CD4-positive, alpha-beta T cell treated with Interferon gamma for 1 hour (primary cell): Measurements from ENCODE around the gene AGMO.

ENCODE experiments used
- DNase-seq: peaks from one replicate; pipeline ENCODE4 v3.0.0-alpha.2; 2020

AGMO gene

DNA sequence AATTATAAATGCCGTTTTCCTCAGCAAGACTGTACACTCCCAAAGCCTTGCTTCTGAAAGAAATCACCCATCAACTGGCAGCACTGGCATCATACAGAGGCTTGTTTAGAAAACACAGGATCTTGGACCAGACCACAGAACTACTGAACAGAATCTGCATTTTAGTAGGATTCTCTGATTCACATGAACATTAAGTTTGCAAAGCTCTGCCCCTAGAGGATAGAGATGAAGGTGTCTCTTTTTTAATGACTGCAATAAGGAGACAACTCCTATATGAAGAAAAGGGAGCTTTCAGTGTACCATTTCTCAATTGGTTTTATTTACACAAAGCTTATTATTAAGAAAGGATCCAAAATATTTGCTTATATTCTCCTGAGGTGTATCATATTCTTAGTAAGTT lies 172.7 kb downstream of the AGMO start:
- DNase-seq, result no peak

DNA sequence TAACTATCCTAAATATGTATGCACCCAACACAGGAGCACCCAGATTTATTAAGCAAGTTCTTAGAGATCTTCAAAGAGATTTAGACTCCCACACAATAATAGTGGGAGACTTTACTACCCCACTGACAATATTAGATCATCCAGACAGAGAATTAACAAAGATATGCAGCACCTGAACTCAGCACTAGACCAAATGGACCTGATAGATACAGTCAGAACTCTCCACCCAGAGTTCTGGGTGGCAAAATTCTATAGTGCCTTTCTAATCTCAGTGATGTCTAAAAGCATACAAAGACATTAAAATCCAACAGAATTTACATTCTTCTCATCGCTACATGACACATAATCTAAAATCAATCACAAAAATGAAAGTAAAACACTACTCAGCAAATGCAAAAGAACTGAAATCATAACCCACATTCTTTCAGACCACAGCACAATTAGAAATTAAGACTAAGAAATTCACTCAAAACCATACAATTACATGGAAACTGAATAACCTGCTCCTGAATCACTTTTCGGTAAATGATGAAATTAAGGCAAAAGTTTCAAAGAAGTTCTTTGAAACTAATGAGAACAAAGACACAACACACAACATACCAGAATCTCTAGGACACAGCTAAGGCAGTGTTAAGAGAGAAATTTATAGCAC lies 183.2 kb downstream of the AGMO start:
- DNase-seq, result no peak

DNA sequence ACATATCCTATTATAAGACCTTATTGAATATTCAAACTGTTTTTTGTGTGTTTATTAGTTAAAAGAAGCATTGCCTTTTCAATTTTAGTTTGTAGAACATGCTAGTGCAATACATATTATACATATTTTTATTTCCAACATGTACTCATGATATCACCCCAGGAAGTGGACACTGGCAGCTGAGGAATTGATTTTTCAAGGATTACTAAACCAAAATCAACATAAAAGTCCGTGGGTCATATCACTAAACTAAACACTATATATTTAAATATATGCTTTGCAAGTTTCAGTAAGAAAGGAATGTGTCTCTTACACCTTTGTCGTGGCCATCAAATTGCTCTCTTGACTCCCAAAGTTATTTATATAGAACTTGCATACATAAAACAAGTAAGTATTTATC lies 185.2 kb downstream of the AGMO start:
- DNase-seq, result no peak

DNA sequence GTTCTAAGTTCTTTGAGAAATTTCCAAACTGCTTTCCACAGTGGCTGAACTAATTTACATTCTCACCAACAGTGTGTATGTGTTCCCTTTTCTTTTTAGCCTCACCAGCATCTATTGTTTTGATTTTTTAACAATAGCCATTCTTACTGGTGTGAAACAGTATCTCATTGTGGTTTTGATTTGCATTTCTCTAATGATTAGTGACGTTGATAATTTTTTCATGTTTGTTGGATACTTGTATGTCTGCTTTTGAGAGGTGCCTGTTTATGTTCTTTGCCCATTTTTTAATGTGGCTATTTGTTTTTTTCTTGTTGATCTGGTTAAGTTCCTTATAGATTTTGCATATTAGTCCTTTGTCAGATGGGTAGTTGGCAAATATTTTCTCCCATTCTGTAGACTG lies 191.4 kb downstream of the AGMO start:
- DNase-seq, result no peak

DNA sequence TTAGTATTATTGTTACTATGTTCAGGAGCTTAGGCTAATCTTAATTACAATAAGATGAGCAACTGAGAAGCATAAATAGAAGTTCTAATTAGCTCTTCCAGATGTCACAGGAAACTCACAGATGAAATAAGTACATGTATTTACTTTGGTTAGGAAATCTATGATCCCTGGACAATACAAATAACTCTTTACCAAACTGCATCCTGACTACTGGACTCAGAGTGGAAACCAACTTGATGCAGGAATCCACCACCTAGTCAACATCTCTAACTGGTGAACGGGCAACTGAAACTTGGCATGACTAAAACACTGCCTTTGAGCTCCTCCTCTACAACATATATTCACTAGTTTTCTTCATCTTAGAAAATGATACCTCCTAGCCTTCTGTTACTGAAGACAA lies 193.2 kb downstream of the AGMO start:
- DNase-seq, result no peak

DNA sequence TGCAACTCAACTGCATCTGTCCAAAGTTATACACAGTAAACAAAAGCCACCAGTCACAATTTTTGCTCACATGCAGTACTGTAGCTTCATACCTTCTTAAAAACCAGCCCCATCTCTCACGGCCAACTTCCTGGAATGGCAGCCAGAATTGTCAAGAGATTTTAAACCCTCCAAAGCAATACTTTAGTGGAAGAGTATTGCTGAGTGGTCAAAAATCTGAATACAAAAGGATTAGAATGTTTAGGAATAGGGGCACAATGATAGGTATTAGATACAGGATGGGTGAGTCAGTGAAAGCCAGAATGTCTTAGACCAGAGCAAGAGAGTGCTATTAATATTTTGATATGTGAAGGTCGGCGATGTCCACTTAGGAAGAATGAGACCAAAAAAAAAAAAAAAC lies 193.9 kb downstream of the AGMO start:
- no peak for DNase-seq

DNA sequence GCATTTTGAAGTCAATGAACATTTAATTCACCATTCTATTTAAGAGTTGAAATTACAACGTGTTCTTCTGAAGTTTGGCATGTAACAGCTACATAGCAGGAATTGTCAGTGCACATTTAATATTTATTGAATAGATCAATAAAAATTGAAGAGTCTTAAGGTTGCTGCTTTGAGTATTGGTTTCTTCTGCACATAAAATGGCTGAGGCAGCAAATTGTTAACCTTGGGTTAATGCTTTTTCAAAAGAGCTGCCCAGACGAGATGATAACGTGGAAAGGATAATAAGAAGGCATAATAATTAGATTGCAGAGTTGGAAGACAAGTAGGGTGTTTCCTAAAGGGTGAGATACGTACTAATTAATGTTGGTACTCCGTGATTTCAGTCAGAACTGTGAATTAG lies 203.7 kb downstream of the AGMO start:
- no peak for DNase-seq

DNA sequence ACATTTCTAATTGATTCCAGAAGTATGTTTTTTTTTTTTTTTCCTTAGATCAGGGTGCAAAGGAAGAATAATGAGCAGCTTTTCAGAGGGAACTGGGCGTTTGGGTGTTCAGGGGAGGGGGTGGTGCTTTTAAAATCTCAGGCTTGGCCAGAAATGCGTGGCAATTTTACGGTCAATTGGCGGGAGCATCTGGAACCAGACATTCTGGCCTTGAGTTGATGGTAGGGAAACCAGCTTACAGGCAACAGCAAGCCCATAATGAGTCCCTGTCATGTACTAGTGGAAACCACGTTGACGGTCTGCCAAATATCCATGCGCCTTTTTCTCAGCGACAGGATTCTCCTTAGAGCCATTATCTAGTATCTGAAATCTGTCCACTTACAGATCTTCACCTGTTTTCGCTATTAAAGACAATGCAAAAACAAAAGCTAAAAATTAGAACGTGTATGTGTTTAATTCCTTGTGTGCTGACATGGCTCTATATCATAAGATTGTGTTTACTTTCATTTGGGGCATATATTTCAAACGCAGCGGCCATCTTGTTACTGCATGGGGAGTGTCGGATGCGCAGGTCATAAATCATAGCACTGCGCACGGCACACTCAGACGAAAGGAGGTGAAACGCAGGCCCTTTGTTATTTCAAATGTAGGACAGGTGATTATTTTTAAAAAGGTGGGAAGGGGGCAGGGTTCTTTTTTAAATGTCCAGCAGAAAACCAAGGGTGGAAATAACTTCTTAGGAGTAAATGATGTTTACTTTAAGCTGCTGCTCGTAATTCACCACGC lies 209.2 kb downstream of the AGMO start:
- no peak for DNase-seq

DNA sequence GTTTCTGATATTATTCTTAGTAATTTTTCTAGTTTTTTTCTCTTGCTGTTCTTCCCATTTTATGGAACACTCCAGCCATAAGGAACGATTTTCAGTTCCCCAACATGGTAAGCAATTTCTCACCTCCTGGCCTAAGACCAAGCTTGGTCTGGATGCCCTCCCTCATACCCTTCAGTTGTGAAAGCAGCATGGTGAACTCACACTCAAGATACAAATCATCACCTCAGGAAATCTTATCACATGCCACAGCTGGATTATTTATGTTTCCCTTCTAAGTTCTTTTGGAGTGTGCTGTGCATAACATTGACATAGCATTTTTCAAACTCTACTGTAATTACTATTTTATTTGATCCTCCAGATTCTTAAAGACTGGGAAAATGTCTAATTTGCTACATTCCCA lies 216.6 kb downstream of the AGMO start:
- DNase-seq, result no peak

DNA sequence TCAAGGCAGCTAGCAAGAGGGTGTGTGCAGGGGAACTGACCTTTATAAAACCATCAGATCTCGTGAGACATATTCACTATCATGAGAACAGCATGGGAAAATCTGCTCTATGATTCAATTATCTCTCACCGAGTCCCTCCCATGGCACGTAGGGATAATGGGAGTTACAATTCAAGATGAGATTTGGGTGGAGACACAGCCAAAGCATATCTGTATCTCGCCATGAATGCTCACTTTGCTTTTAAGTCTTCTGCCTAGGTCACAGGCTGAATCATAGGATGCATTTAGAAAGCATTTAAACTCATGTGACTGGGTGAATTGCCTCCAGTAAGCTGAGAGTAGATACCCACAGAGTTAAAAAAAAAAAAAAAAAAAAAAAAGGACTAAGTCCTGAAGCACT lies 220.0 kb downstream of the AGMO start:
- DNase-seq, result no peak

DNA sequence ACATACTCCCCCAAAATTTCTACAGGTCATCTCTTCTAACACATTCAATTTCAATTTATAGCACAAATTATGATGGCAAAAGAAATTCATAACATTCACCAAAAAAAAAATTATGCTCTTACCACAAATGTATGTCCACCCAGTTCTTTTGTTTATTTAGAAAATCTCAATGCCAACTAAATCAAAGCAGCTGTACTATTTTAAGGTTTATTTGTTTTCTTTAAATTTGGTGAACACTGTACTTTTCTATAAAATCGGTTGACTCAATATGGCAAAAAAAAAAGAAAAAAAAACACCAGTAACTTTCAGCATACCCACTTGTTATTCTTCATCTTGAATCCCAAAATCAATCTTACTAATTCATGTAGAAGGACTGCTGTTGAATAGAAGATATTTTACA lies 225.7 kb downstream of the AGMO start:
- DNase-seq, result no peak

DNA sequence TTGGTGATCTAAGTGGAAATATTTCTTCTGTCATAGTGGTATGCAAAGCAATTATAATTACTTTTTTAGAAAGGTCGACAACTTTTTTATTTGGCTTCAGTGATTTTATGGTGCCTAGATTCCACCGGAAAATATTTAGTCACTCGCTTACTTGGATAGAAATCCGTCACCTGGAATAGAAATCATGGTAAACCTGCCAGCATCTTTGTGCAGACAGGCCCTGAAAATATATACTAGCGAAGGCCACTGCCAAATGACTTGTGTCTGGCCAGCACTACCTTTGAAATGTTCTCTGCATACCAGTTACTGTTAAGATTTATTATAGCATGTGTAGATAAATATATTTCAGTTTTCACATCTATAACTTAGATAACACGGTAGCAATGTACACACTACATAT lies 226.4 kb downstream of the AGMO start:
- DNase-seq, result no peak

DNA sequence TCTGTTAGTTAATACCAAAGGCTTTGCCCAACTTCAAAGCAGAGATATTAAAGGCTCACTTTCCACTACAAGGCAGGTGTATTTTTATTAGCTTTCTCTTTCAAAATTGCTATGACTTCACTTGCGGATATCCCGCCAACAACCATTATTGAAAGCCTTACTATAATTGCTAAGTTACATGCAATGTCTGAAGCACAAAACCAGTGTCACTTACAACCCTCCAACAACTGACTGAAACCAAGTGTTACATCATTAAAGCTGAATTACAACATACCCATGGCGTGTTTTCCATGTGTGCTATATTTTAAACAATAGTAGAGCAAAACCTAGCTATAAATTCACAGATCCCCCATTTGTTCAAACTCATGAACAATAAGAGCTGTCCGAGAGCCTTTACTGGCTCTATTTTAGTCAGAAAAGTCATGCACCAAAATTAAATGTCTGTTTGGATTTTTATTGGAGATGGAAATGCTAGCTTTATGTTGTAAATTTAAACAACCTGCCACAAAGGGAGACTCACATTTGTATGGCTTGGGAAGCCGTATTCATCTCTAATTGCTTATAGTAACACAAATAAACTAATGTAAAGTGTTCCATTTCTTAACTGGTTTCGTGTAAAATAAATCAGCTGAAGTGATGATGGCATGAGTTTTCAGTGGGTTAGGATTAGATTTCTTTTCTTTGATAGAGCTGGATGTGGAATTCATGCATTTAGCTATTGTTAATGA lies 227.1 kb downstream of the AGMO start:
- DNase-seq, result no peak

DNA sequence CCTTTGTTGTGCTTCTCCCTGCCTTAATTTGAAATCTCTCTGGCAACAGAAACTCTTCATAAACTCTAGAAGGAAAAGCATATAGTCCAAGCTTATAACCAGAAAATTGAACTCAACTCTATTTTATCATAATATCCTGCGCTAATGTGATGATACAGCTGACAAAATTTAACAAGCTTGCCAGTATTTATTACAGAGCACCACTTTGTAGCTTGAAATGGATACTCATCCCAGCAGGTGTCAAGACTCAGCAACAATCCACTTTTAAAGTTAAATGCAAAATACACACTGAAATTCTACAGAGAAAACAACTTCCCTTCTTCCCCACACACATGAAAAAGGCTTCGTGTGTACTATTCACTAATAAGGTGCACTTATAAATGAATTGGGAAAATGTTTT lies 228.9 kb downstream of the AGMO start:
- no peak for DNase-seq

DNA sequence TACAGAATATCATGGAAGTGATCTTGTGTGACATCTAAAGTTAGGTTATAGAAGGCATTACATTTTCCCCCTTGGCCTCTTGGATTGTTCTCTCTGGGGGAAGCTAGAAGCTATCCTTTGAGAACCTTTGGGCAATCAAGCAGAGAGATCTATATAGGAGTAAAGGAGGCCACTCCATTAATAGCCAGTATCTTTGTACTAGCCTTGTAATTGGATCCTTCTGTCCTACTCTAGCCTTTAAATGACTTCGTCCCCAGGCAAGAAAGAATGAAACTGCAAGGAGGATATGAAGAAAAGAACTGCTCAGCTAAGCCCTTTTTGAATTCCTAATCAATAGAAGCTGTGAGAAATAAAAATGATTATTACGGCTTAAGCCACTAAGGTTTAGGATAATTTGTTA lies 230.9 kb downstream of the AGMO start:
- no peak for DNase-seq

DNA sequence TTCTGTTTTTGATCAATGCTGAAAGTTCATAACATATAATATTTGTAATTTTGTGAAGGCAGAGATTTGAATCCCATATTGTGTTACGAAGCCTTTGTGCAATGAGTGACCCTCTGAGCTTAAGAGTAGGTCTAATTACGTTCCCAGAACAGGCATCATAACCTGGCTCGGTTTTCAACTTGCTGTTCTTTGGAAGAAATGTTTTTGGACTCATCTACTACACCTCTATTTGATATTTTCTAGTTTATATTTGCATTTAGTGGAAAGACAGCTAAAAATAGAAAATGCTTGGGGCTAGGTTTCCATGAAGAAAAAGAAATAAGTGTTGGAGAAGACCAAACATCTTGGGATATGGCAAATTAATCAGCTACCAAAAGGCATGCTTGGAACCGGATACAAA lies 234.8 kb downstream of the AGMO start:
- DNase-seq, result no peak

DNA sequence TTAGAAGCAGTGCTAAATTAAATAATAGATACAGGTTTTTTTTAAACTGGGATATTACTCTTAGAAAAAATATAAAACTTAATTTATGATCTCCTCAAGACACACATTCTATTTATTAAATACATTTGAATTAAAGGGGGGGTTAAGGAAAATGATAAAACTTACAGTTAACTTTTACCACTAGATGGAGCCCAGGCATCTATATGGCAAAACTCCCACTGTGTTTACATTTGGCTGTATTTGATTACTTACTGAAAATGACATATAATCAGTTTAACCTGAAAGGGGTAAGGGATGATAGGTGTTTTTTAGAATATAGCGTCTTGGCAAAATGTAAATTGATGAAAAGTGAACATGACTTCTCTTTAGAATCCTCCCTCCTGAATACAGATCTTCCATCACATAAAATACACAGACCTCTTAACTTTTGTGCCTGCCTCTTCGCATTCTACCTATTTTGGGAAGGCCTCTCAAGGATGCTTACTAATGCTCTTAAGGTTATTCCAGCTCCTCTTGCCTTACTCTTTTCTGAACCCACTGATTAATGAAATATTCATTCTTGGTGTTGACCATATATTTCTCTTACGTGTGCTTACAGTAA lies 235.7 kb downstream of the AGMO start:
- DNase-seq, result no peak

DNA sequence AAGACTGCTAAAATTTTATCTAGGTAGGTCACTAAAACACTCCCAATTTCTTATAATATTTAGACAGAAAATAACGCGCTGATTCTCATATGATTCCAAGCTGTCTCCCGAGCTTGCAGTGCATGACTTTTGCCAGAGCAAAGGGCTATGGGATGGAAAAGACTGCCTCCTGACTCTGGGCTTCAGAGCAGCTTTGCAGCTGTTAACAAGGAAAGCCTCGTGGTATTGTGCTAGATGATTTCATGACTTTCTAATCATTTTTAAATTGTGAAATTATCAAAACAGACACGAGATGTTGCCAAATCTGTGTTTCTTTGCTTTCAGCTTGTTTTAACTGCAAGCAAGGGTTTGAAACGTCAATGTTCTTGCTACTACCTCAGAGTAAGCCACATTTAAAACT lies 238.3 kb downstream of the AGMO start:
- DNase-seq, result no peak

DNA sequence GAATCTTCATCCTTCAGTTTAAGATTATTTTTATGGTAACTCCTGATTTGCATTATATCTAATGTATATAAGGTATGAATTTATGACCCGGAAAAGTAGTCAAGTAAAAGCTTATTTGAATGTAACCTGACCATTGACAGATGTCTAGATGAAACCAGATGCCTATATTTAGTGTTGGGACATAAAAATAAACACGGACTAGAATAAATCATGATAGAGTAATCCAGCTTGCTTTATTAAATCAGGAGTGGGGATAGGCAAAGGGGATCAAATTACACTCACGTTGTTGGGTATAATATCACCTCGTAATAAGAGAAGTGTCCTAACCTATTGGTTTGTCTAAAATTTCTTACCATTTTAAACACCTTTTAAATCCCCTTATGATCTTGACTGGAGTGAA lies 244.6 kb downstream of the AGMO start:
- DNase-seq, result no peak

DNA sequence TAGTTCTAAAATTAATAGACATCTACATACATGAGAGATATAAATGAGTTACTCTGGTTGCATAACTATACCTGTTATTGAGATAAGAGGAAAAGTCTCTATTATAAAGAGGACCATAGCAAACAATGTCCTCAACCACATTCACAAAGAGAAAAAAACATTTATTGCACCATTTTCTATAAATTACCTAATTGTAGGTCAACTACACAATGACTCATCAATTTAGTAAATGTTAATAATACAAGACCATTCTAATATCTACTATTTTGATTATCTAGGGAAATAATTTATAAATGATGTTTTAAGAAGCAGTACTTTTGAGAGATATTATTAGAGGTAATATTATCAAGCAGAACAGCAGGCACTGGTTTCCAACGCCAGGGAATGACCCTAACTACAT lies 246.1 kb downstream of the AGMO start:
- no peak for DNase-seq

DNA sequence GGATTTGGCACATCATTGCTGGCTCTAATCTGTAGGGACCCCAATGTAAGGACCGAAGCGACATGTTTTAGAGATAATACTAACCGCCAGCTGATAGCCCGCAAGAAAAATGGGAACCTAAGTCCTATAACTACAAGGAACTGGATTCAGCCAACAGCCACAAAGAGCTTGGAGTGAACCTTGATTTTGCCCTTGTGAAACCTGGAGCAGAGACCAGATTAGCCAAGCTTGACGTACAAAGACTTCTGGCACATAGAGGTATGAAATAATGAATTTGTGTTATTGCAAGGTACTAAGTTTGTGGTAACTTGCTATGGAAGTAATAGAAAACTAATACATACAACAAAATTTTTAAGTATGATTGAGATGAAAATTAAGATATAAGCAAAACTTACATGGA lies 246.9 kb downstream of the AGMO start:
- no peak for DNase-seq

DNA sequence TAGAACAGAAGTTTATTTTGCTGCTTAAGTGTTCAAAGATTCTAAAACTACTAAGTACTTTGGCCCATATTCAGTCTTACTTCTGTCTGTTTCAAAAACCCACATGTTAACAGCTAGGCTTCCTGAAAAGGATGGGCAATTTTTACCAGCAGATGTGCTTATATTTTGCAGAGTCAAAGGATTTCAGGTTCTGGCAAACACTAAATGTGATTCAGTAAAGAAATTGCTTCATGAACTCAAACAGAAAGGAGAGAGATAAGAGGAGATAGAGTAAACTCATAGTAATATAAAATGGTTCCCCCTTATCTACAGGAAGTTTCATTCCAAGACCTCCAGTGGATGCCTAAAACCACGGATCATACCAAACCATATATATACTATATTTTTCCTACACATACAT lies 248.5 kb downstream of the AGMO start:
- no peak for DNase-seq

DNA sequence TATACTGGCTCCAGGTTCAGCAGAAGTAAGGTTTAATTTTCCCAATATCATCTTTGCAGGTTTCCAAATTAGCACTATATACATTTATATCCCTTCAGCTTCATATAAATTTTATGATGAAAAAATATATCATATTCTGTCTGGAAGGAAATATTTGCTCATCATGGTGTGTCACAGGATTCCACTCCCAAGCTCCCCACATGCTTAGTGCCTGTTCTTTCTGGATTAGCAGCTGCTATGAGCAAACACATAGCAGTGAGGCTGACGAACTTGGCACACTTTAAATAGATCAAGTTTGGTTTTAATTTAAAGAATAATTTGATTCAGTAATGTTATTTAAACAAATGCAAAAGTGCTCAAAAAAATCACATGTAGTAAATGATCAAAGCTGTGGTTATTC lies 251.9 kb downstream of the AGMO start:
- DNase-seq, result no peak

DNA sequence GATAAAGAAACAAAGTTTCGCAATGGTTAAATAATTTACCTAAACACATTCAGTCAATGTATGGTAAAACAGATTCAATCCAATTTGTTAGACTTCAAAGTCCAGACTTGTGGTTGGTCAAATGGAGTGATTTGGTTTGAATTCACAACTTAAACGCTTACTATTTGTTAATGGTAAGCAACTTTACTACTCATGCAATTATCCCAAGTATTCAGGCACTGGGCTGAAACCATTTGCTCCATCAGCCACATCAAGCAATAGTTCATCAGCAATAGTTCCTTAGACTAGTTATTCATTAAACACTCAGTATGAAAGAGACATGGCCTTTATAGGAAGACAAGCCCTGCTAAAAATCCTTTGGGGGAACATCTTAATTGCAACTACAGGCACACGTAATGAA lies 253.0 kb downstream of the AGMO start:
- no peak for DNase-seq
